IMR-90 (cell line): Measurements from ENCODE around the gene CLUH. TPM values are rescaled to one million over a fixed set of nuclear protein-coding genes. Genes with fewer than 3 reads are reported as not detected.
A peak's percentile ranks its signal among the peaks of the same experiment; 100 is the strongest.

ENCODE experiments used
- ATAC-seq: fragments of 200-7000 bp; cut with Tn5 transposase; 2 replicates; pipeline ENCODE4 v1.9.1; 2020; ENCODE audit warnings: low read depth, mild to moderate bottlenecking, moderate library complexity
- BruUV-seq: library from RNA; stranded (reverse); fragments of 400-500 nt; replicated peaks from 2 replicates; lab custom pipeline; 2021; lab: Mats Ljungman, UMichigan
- CTCF ChIA-PET: fragments of 300-600 bp; formaldehyde crosslinking; extraction: SDS; loops from one replicate; lab custom pipeline; 2021; ENCODE audit warnings: antibody characterized with exemption; lab: Yijun Ruan, JAX
- POLR2A ChIA-PET: fragments of 300-600 bp; sonication (Branson Sonifier 250); formaldehyde crosslinking; loops from one replicate; lab custom pipeline; 2022; ENCODE audit warnings: antibody characterized with exemption; ENCODE audit not compliant: unreplicated experiment; lab: Charles Lee
- DNase-seq: peaks from one replicate; pipeline ENCODE4 v3.0.0; 2013
- H2AFZ ChIP-seq: replicated peaks from 2 replicates; pipeline ENCODE3; 2013; ENCODE audit warnings: low read length, mild to moderate bottlenecking; ENCODE audit not compliant: poor library complexity
- H2AK5ac ChIP-seq: 2 replicates; pipeline ENCODE4 v1.6.1; 2013; ENCODE audit warnings: low read depth, low read length, inconsistent platforms
- H2AK9ac ChIP-seq: replicated peaks from 2 replicates; pipeline ENCODE3; 2013; ENCODE audit warnings: mild to moderate bottlenecking, low read depth, low read length, moderate library complexity; ENCODE audit not compliant: poor library complexity
- H2BK120ac ChIP-seq: 2 replicates; pipeline ENCODE4 v1.6.1; 2013; ENCODE audit warnings: low read depth, low read length, inconsistent platforms
- H2BK15ac ChIP-seq: 3 replicates; pipeline ENCODE4 v1.6.1; 2013; ENCODE audit warnings: low read depth, low read length, inconsistent platforms
- H2BK20ac ChIP-seq: 2 replicates; pipeline ENCODE4 v1.6.1; 2013; ENCODE audit warnings: low read depth, mild to moderate bottlenecking, inconsistent platforms, low read length, moderate library complexity
- H2BK5ac ChIP-seq: 2 replicates; pipeline ENCODE4 v1.6.1; 2013; ENCODE audit warnings: mild to moderate bottlenecking, low read depth, low read length, inconsistent platforms; ENCODE audit not compliant: poor library complexity, severe bottlenecking
- H3K14ac ChIP-seq: replicated peaks from 2 replicates; pipeline ENCODE4 v1.6.1; 2013; ENCODE audit warnings: low read depth, low read length, inconsistent platforms
- H3K18ac ChIP-seq: 2 replicates; pipeline ENCODE4 v1.6.1; 2013; ENCODE audit warnings: low read depth, low read length, control low read depth
- H3K23ac ChIP-seq: 2 replicates; pipeline ENCODE4 v1.6.1; 2013; ENCODE audit warnings: low read depth, low read length, inconsistent platforms
- H3K27ac ChIP-seq: 2 replicates; pipeline ENCODE4 v1.5.1; 2013; ENCODE audit warnings: mild to moderate bottlenecking, control low read depth, low read length; ENCODE audit not compliant: insufficient read depth
- H3K27me3 ChIP-seq: 2 replicates; pipeline ENCODE4 v1.6.1; 2013; ENCODE audit warnings: low read length; ENCODE audit not compliant: control insufficient read depth, insufficient read depth
- H3K36me3 ChIP-seq: 2 replicates; pipeline ENCODE4 v1.6.1; 2013; ENCODE audit warnings: low read length, mixed read lengths; ENCODE audit not compliant: control insufficient read depth, insufficient read depth
- H3K4ac ChIP-seq: 2 replicates; pipeline ENCODE4 v1.6.1; 2013; ENCODE audit warnings: low read depth, low read length, inconsistent platforms
- H3K4me1 ChIP-seq: 2 replicates; pipeline ENCODE4 v1.6.1; 2013; ENCODE audit warnings: low read length, mixed read lengths; ENCODE audit not compliant: control insufficient read depth, insufficient read depth
- H3K4me2 ChIP-seq: 2 replicates; pipeline ENCODE4 v1.6.1; 2013; ENCODE audit warnings: low read depth, mild to moderate bottlenecking, control low read depth, low read length, moderate library complexity
- H3K4me3 ChIP-seq: 2 replicates; pipeline ENCODE4 v1.5.1; 2013; ENCODE audit warnings: low read depth, mild to moderate bottlenecking, control low read depth, low read length, moderate library complexity; ENCODE audit not compliant: insufficient read depth
- H3K56ac ChIP-seq: 2 replicates; pipeline ENCODE4 v1.6.1; 2013; ENCODE audit warnings: low read length, inconsistent platforms; ENCODE audit not compliant: insufficient read depth; ENCODE audit errors: extremely low read depth
- H3K79me1 ChIP-seq, 2 experiments: 2 replicates each; pipeline ENCODE4 v1.6.1; 2013; ENCODE audit warnings: low read length in 2 of 2, inconsistent platforms in 1 of 2, low read depth in 1 of 2
- H3K9ac ChIP-seq: 2 replicates; pipeline ENCODE4 v1.6.1; 2013; ENCODE audit warnings: low read depth, low read length, control low read depth
- H3K9me1 ChIP-seq: 2 replicates; pipeline ENCODE4 v1.6.1; 2013; ENCODE audit warnings: low read length, inconsistent platforms; ENCODE audit not compliant: insufficient read depth
- H3K9me3 ChIP-seq: 2 replicates; pipeline ENCODE4 v1.6.1; 2013; ENCODE audit warnings: low read length; ENCODE audit not compliant: control insufficient read depth, insufficient read depth
- H4K20me1 ChIP-seq: 2 replicates; pipeline ENCODE4 v1.6.1; 2013; ENCODE audit warnings: low read length, inconsistent platforms; ENCODE audit not compliant: insufficient read depth
- H4K5ac ChIP-seq: 2 replicates; pipeline ENCODE4 v1.6.1; 2013; ENCODE audit warnings: mild to moderate bottlenecking, low read depth, low read length, control low read depth
- H4K8ac ChIP-seq, 2 experiments: 2 replicates each; pipeline ENCODE4 v1.6.1; 2013; ENCODE audit warnings: low read depth in 2 of 2, low read length in 2 of 2, control low read depth in 1 of 2, inconsistent platforms in 1 of 2
- H4K91ac ChIP-seq: 2 replicates; pipeline ENCODE4 v1.6.1; 2013; ENCODE audit warnings: low read depth, low read length, inconsistent platforms; ENCODE audit not compliant: insufficient read depth
- BHLHE40 ChIP-seq: fragments of 150-350 bp; IDR thresholded peaks from 2 replicates; pipeline ENCODE4 v1.6.1; 2016; ENCODE audit warnings: mild to moderate bottlenecking, low read depth, low read length
- CEBPB ChIP-seq: IDR thresholded peaks from 2 replicates; pipeline ENCODE4 v1.6.1; 2012; ENCODE audit warnings: low read depth, low read length, improper control_type of control experiment
- CHD1 ChIP-seq: IDR thresholded peaks from 2 replicates; pipeline ENCODE4 v1.6.1; 2012; ENCODE audit warnings: low read depth, low read length, improper control_type of control experiment
- CTCF ChIP-seq: conservative IDR thresholded peaks from 2 replicates; pipeline ENCODE4 v1.5.1; 2012; ENCODE audit warnings: mild to moderate bottlenecking, low read depth, low read length, improper control_type of control experiment
- FOS ChIP-seq: fragments of 150-350 bp; IDR thresholded peaks from 2 replicates; pipeline ENCODE4 v1.6.1; 2016; ENCODE audit warnings: low read depth, low read length
- MAFK ChIP-seq: IDR thresholded peaks from 2 replicates; pipeline ENCODE4 v1.6.1; 2012; ENCODE audit warnings: low read depth, low read length, improper control_type of control experiment
- MAZ ChIP-seq: IDR thresholded peaks from 2 replicates; pipeline ENCODE4 v1.6.1; 2012; ENCODE audit warnings: low read depth, mild to moderate bottlenecking, low read length, improper control_type of control experiment, moderate library complexity, borderline replicate concordance
- MXI1 ChIP-seq: IDR thresholded peaks from 2 replicates; pipeline ENCODE4 v1.6.1; 2012; ENCODE audit warnings: low read depth, mild to moderate bottlenecking, low read length, moderate library complexity, borderline replicate concordance
- NFE2L2 ChIP-seq: fragments of 150-350 bp; IDR thresholded peaks from 2 replicates; pipeline ENCODE4 v1.6.1; 2016; ENCODE audit warnings: low read depth, mild to moderate bottlenecking, low read length
- POLR2A ChIP-seq: IDR thresholded peaks from 2 replicates; pipeline ENCODE4 v1.6.1; 2012; ENCODE audit warnings: mild to moderate bottlenecking, low read depth, low read length
- RAD21 ChIP-seq: IDR thresholded peaks from 2 replicates; pipeline ENCODE4 v1.6.1; 2012; ENCODE audit warnings: low read length, improper control_type of control experiment
- RCOR1 ChIP-seq: IDR thresholded peaks from 2 replicates; pipeline ENCODE4 v1.6.1; 2012; ENCODE audit warnings: mild to moderate bottlenecking, low read length, improper control_type of control experiment; ENCODE audit not compliant: insufficient replicate concordance
- RFX5 ChIP-seq: IDR thresholded peaks from 2 replicates; pipeline ENCODE4 v1.8.0; 2012; ENCODE audit warnings: low read depth, mild to moderate bottlenecking, low read length, moderate library complexity
- SMC3 ChIP-seq: fragments of 150-350 bp; IDR thresholded peaks from 2 replicates; pipeline ENCODE4 v1.6.1; 2016; ENCODE audit warnings: low read depth, mild to moderate bottlenecking, antibody characterized with exemption, low read length, moderate library complexity
- USF2 ChIP-seq: fragments of 150-350 bp; IDR thresholded peaks from 2 replicates; pipeline ENCODE4 v1.6.1; 2017; ENCODE audit warnings: mild to moderate bottlenecking, antibody characterized with exemption, low read length, low read depth
- WGBS, 2 experiments: methylation state at CpG; one replicate each; pipeline versions ENCODE4 v1.1.5 to v1.1.7; 2013; ENCODE audit warnings: missing lambda C conversion rate in 2 of 2; ENCODE audit not compliant: insufficient read length in 1 of 2; ENCODE audit errors: extremely low coverage in 2 of 2; 5-methylcytosine and 5-hydroxymethylcytosine counted together
- dilution Hi-C: fragments of 300-500 bp; cut with HindIII; formaldehyde crosslinking; loops from one replicate; pipeline ENCODE4 v1.14.3; 2018; ENCODE audit warnings: low sequenced_read_pairs; ENCODE audit not compliant: unreplicated experiment
- in situ Hi-C: fragments of 300-500 bp; cut with MboI; formaldehyde crosslinking; loops from 3 replicates; pipeline ENCODE4 v1.14.3; 2019; ENCODE audit warnings: low sequenced_read_pairs, inconsistent platforms, mixed read lengths
- intact Hi-C: fragments of 100-400 bp; cut with micrococcal nuclease; formaldehyde crosslinking; loops from 2 replicates; pipeline ENCODE4 v1.10.0; 2022
- polyA plus RNA-seq, 3 experiments: library from polyadenylated mRNA; depleted of rRNA; stranded (reverse); fragments of >200 nt; gene quantifications; 2 replicates each; pipeline ENCODE4 v1.2.3, GENCODE V29; 2012; ENCODE audit warnings: low replicate concordance in 1 of 3
- total RNA-seq: library from RNA; depleted of rRNA; stranded (reverse); fragments of >200 nt; gene quantifications from 2 replicates; pipeline ENCODE4 v1.2.3, GENCODE V29; 2012
- TF ChIP-seq, protein P1 (sequence below): fragments of 150-350 bp; IDR thresholded peaks from 2 replicates; pipeline ENCODE4 v1.6.1; 2016; ENCODE audit warnings: low read depth, mild to moderate bottlenecking, low read length, moderate library complexity, borderline replicate concordance

Gene CLUH
- total and polyA plus RNA-seq, 2 of the 4 experiments (the other 2 are of a cell fraction), result 12.9 to 42.0 TPM

DNA sequence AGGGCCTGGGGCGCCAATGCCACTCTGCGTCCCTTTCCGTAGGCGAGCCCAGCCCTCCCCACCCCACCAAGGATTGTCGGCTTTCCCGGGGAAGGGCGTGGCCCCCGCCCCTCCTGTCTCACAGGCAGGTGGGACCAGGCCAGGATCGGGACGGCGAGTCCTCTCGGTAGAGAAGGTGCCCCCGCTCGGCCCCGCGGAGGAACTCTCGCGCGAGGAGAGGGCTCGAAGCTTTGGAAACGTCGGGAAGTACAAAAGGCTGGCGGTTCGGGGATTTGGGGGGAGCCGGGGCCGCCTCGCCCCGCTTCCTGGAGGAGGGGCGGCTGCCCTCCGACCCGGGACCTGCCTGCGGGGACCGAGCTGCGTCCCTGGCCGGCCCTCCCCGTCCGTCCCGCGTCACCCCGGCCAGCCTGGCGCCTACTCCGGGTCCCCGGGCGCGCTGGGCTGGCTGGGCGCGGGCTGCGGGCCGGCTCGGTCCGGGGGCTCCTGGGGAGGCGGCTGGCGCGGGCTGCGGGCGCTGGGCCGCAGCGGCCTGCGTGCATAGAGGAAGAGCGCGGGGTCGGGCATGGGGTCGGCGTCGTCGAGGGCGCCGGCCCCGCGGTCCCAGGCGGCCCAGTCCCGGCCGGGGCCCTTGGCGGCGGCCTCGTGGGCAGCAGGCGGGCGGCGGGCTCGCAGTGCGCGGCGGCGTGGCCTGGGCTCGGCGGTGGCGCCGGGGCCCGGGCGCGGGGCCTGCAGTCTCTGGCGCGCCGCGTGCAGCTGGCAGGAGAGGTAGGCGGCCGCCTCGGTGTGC lies 12.6 kb upstream of the CLUH start:
- Histone ChIP-seq H2BK120ac (no peak overlapping the region), H3K14ac (no peak overlapping the region), H3K27ac (no peak overlapping the region), H4K5ac (no peak overlapping the region), H2BK5ac (no peak overlapping the region), H2BK15ac (no peak overlapping the region), H2AK5ac (no peak overlapping the region), H3K23ac (no peak overlapping the region), H3K4me3 (peak overlapping the region; percentile 17), H4K20me1 (no peaks in the 10 kb centered on the region), H3K9me3 (no peaks in the 10 kb centered on the region), H3K4me1 (no peaks in the 10 kb centered on the region), H3K56ac (no peak overlapping the region), H3K79me1 (no peaks in the 10 kb centered on the region), H4K91ac (no peak overlapping the region), H3K9me1 (no peaks in the 10 kb centered on the region), H3K4me2 (peak overlapping the region; percentile 76), H4K8ac (no peak overlapping the region), H3K27me3 (peaks cover 51% of the 10 kb centered on the region), H3K9ac (no peak overlapping the region), H3K36me3 (no peaks in the 10 kb centered on the region), H3K18ac (no peak overlapping the region), H2AK9ac (no peak overlapping the region), H2BK20ac (no peak overlapping the region), H2AFZ (peak overlapping the region; percentile 70), H3K4ac (no peak overlapping the region)
- TF ChIP-seq BHLHE40 (no peak), MAZ (no peak), FOS (no peak), USF2 (no peak), MAFK (no peak), RFX5 (no peak), RAD21 (no peak), CHD1 (no peak), SMC3 (no peak), CEBPB (no peak), RCOR1 (no peak), MXI1 (no peak), CTCF (no peak), NFE2L2 (no peak), POLR2A (no peak)
- TF ChIP-seq, protein P1, sequence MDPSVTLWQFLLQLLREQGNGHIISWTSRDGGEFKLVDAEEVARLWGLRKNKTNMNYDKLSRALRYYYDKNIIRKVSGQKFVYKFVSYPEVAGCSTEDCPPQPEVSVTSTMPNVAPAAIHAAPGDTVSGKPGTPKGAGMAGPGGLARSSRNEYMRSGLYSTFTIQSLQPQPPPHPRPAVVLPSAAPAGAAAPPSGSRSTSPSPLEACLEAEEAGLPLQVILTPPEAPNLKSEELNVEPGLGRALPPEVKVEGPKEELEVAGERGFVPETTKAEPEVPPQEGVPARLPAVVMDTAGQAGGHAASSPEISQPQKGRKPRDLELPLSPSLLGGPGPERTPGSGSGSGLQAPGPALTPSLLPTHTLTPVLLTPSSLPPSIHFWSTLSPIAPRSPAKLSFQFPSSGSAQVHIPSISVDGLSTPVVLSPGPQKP, result no peak
- ChIA-PET CTCF (no interaction called here), POLR2A (no interaction called here)
- dilution Hi-C loops, result no loop called here
- in situ Hi-C loops, result no loop called here
- intact Hi-C loops, result no loop called here
- DNase-seq (no peak), ATAC-seq (peak; percentile 58)
- WGBS, 2 experiments, result 4% methylated on average over 47 of the region's 98 CpGs; no CpG with 5 or more reads in 1 of the 2 experiments
- BruUV-seq, result no TSS peak
